Gastrocnemius medialis (tissue), 4 donors: Measurements from ENCODE around the gene CLIP4.

Source experiments
- POLR2A ChIP-seq, 2 donors: fragments of 450-650 bp; IDR thresholded peaks; one replicate each; pipeline ENCODE4 v1.6.1; 2017; ENCODE audit warnings: antibody characterized with exemption in 2 of 2, mild to moderate bottlenecking in 2 of 2, moderate library complexity in 2 of 2
- TF ChIP-seq, protein P1 (sequence below), 5 experiments: fragments of 450-650 bp in 3 of 5; fragments of 200-600 bp in 2 of 5; sonication (generic) in 2 of 5; IDR thresholded peaks in 4 of 5; conservative IDR thresholded peaks in 1 of 5; 1 replicate in 4 of 5; 2 replicates in 1 of 5; pipeline ENCODE4 v1.5.1; 2016 to 2019; ENCODE audit warnings: antibody characterized with exemption in 5 of 5, mild to moderate bottlenecking in 3 of 5, moderate library complexity in 3 of 5

GRCh38 chr2:29220506-29221270, 105.5 kb downstream of the CLIP4 start:
- TF ChIP-seq, protein P1, sequence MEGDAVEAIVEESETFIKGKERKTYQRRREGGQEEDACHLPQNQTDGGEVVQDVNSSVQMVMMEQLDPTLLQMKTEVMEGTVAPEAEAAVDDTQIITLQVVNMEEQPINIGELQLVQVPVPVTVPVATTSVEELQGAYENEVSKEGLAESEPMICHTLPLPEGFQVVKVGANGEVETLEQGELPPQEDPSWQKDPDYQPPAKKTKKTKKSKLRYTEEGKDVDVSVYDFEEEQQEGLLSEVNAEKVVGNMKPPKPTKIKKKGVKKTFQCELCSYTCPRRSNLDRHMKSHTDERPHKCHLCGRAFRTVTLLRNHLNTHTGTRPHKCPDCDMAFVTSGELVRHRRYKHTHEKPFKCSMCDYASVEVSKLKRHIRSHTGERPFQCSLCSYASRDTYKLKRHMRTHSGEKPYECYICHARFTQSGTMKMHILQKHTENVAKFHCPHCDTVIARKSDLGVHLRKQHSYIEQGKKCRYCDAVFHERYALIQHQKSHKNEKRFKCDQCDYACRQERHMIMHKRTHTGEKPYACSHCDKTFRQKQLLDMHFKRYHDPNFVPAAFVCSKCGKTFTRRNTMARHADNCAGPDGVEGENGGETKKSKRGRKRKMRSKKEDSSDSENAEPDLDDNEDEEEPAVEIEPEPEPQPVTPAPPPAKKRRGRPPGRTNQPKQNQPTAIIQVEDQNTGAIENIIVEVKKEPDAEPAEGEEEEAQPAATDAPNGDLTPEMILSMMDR (IDR thresholded peaks at IDR 0.05 in 4 of 5, conservative IDR thresholded peaks at IDR 0.05 in 1 of 5): no peak
- TF ChIP-seq POLR2A (IDR thresholded peaks at IDR 0.05): no peak
